HCT116 (cell line): ENCODE results near the gene SLC12A3. TPM values are rescaled to one million over a fixed set of nuclear protein-coding genes. Genes with fewer than 3 reads are reported as not detected.

Experiments
- ATAC-seq: fragments of 200-7000 bp; cut with Tn5 transposase; 2 replicates; pipeline ENCODE4 v1.9.1; 2020; ENCODE audit warnings: mild to moderate bottlenecking, moderate library complexity
- BruUV-seq: library from RNA; stranded (reverse); fragments of 400-500 nt; replicated peaks from 2 replicates; lab custom pipeline; 2021; lab: Mats Ljungman, UMichigan
- CTCF ChIA-PET: fragments of 300-600 bp; sonication (Branson Sonifier 250); formaldehyde crosslinking; loops from one replicate; lab custom pipeline; 2021; ENCODE audit warnings: antibody characterized with exemption; lab: Charles Lee
- POLR2A ChIA-PET: fragments of 300-600, 350-600 bp; sonication (Branson Sonifier 250); formaldehyde crosslinking; loops from one replicate; lab custom pipeline; 2021; ENCODE audit warnings: antibody characterized with exemption; lab: Charles Lee
- RAD21 ChIA-PET, 2 experiments: fragments of 300-600 bp; sonication (Branson Sonifier 250); formaldehyde crosslinking; loops; one replicate each; lab custom pipeline; 2023; ENCODE audit warnings: low total read pairs in 2 of 2; ENCODE audit not compliant: uncharacterized antibody in 2 of 2, unreplicated experiment in 2 of 2, low non-redundant PET in 1 of 2; lab: Charles Lee
- DNase-seq: peaks from one replicate; pipeline ENCODE4 v3.0.0-alpha.2; 2010; ENCODE audit warnings: low read depth, low spot score
- H2AFZ ChIP-seq: fragments of 200-600 bp; shearing (Covaris generic), sonication (generic); 2 replicates; pipeline ENCODE4 v1.6.1; 2017; ENCODE audit warnings: low read depth, mixed run types, mixed read lengths, antibody characterized with exemption, low read length; ENCODE audit not compliant: poor library complexity, severe bottlenecking
- H3K27ac ChIP-seq: 2 replicates; pipeline ENCODE4 v1.5.1; 2012; ENCODE audit warnings: low read depth, low read length
- H3K27me3 ChIP-seq: fragments of 200-600 bp; sonication (generic); 2 replicates; pipeline ENCODE4 v1.6.1; 2016; ENCODE audit warnings: mixed run types, low read length, mixed read lengths; ENCODE audit not compliant: insufficient read depth
- H3K36me3 ChIP-seq, 2 experiments: fragments of 200-500 bp in 1 of 2; fragments of 200-600 bp in 1 of 2; sonication (Bioruptor generic) in 1 of 2; sonication (generic) in 1 of 2; 2 replicates each; pipeline versions ENCODE4 v1.5.1 to v1.6.1; 2014 to 2016; ENCODE audit warnings: low read length in 2 of 2, inconsistent platforms in 1 of 2, mixed read lengths in 1 of 2, mixed run types in 1 of 2; ENCODE audit not compliant: insufficient read depth in 2 of 2, control insufficient read depth in 1 of 2
- H3K4me1 ChIP-seq, 2 experiments: fragments of 200-600 bp in 1 of 2; sonication (generic) in 1 of 2; 2 replicates each; pipeline versions ENCODE4 v1.5.1 to v1.6.1; 2012 to 2017; ENCODE audit warnings: low read length in 2 of 2, inconsistent platforms in 1 of 2, mild to moderate bottlenecking in 1 of 2, mixed read lengths in 1 of 2, mixed run types in 1 of 2, moderate library complexity in 1 of 2; ENCODE audit not compliant: insufficient read depth in 2 of 2, control insufficient read depth in 1 of 2
- H3K4me2 ChIP-seq: fragments of 200-600 bp; sonication (generic); 2 replicates; pipeline ENCODE4 v1.6.1; 2017; ENCODE audit warnings: mixed run types, low read length, mixed read lengths
- H3K4me3 ChIP-seq, 2 experiments: fragments of 200-600 bp in 1 of 2; sonication (generic) in 1 of 2; replicated peaks in 1 of 2; 2 replicates each; pipeline ENCODE4 v1.5.1; 2011 to 2016; ENCODE audit warnings: low read length in 2 of 2, control low read depth in 1 of 2, low read depth in 1 of 2, mild to moderate bottlenecking in 1 of 2, mixed read lengths in 1 of 2, mixed run types in 1 of 2
- H3K79me2 ChIP-seq: fragments of 200-600 bp; sonication (generic); 2 replicates; pipeline ENCODE4 v1.6.1; 2017; ENCODE audit warnings: mild to moderate bottlenecking, mixed run types, low read length, moderate library complexity, mixed read lengths; ENCODE audit not compliant: insufficient read depth
- H3K9ac ChIP-seq: fragments of 200-600 bp; sonication (generic); 2 replicates; pipeline ENCODE4 v1.6.1; 2016; ENCODE audit warnings: low read length, mixed read lengths
- H3K9me2 ChIP-seq: fragments of 200-600 bp; sonication (generic), shearing (Covaris generic); 2 replicates; pipeline ENCODE4 v1.6.1; 2017; ENCODE audit warnings: mixed run types, mild to moderate bottlenecking, moderate library complexity; ENCODE audit not compliant: insufficient read depth
- H3K9me3 ChIP-seq, 2 experiments: fragments of 200-500 bp in 1 of 2; fragments of 200-600 bp in 1 of 2; sonication (Bioruptor generic) in 1 of 2; sonication (generic) in 1 of 2; 2 replicates each; pipeline ENCODE4 v1.6.1; 2014 to 2017; ENCODE audit warnings: low read length in 2 of 2, mixed read lengths in 2 of 2, inconsistent platforms in 1 of 2, low read depth in 1 of 2, mild to moderate bottlenecking in 1 of 2, mixed run types in 1 of 2, moderate library complexity in 1 of 2; ENCODE audit not compliant: control insufficient read depth in 1 of 2, insufficient read depth in 1 of 2
- H4K20me1 ChIP-seq: fragments of 200-600 bp; sonication (generic), shearing (Covaris generic); 2 replicates; pipeline ENCODE4 v1.6.1; 2017; ENCODE audit warnings: mixed run types, mild to moderate bottlenecking, moderate library complexity; ENCODE audit not compliant: insufficient read depth
- ATF3 ChIP-seq: IDR thresholded peaks from 2 replicates; pipeline ENCODE4 v1.6.1; 2012
- CBX3 ChIP-seq: IDR thresholded peaks from 2 replicates; pipeline ENCODE4 v1.6.1; 2012; ENCODE audit warnings: low read depth
- CTCF ChIP-seq, 3 experiments: fragments of 200-600 bp in 1 of 3; sonication (generic) in 1 of 3; IDR thresholded peaks in 2 of 3; conservative IDR thresholded peaks in 1 of 3; 2 replicates each; pipeline ENCODE4 v1.5.1; 2012 to 2017; ENCODE audit warnings: low read depth in 2 of 3, low read length in 2 of 3, antibody characterized with exemption in 1 of 3, borderline replicate concordance in 1 of 3, control low read depth in 1 of 3, mild to moderate bottlenecking in 1 of 3, mixed read lengths in 1 of 3, mixed run types in 1 of 3, moderate library complexity in 1 of 3; ENCODE audit not compliant: insufficient read depth in 1 of 3
- EGR1 ChIP-seq: IDR thresholded peaks from 2 replicates; pipeline ENCODE4 v1.6.1; 2012; ENCODE audit warnings: low read depth
- EZH2 ChIP-seq: fragments of 200-600 bp; sonication (generic); IDR thresholded peaks from 2 replicates; pipeline ENCODE4 v1.6.1; 2017; ENCODE audit warnings: antibody characterized with exemption, mixed run types
- EZH2phosphoT487 ChIP-seq: fragments of 200-600 bp; IDR thresholded peaks from 2 replicates; pipeline ENCODE4 v1.6.1; 2018; ENCODE audit warnings: antibody characterized with exemption, borderline replicate concordance
- FOSL1 ChIP-seq: IDR thresholded peaks from 2 replicates; pipeline ENCODE4 v1.6.1; 2012; ENCODE audit warnings: low read depth
- JUND ChIP-seq: IDR thresholded peaks from 2 replicates; pipeline ENCODE4 v1.6.1; 2012
- MAX ChIP-seq: IDR thresholded peaks from 2 replicates; pipeline ENCODE4 v1.6.1; 2012
- POLR2A ChIP-seq: IDR thresholded peaks from 2 replicates; pipeline ENCODE4 v1.7.0; 2011; ENCODE audit warnings: borderline replicate concordance; ENCODE audit not compliant: insufficient read depth, insufficient read length; ENCODE audit errors: extremely low read depth
- SIN3A ChIP-seq: IDR thresholded peaks from 2 replicates; pipeline ENCODE4 v1.6.1; 2012; ENCODE audit warnings: low read depth
- SP1 ChIP-seq: IDR thresholded peaks from 2 replicates; pipeline ENCODE4 v1.6.1; 2012; ENCODE audit warnings: low read depth
- SRF ChIP-seq: IDR thresholded peaks from 2 replicates; pipeline ENCODE4 v1.6.1; 2012; ENCODE audit warnings: low read depth
- TCF7L2 ChIP-seq: IDR thresholded peaks from 2 replicates; pipeline ENCODE4 v1.7.0; 2011; ENCODE audit warnings: borderline replicate concordance, inconsistent platforms; ENCODE audit not compliant: insufficient read depth, insufficient read length; ENCODE audit errors: extremely low read depth
- YY1 ChIP-seq: IDR thresholded peaks from 2 replicates; pipeline ENCODE4 v1.6.1; 2011; ENCODE audit warnings: low read length, low read depth, moderate library complexity, mild to moderate bottlenecking; ENCODE audit not compliant: insufficient replicate concordance; ENCODE audit errors: extremely low read depth
- ZBTB33 ChIP-seq: IDR thresholded peaks from 2 replicates; pipeline ENCODE4 v1.6.1; 2011; ENCODE audit warnings: mild to moderate bottlenecking, low read length, moderate library complexity; ENCODE audit not compliant: insufficient replicate concordance; ENCODE audit errors: extremely low read depth
- ZFX ChIP-seq: fragments of 450-650 bp; IDR thresholded peaks from 2 replicates; pipeline ENCODE4 v1.6.1; 2017
- ZNF274 ChIP-seq: fragments of 200-500 bp; sonication (Bioruptor generic); IDR thresholded peaks from 2 replicates; pipeline ENCODE4 v1.6.1; 2014; ENCODE audit warnings: mild to moderate bottlenecking, low read depth, low read length, inconsistent platforms
- intact Hi-C: fragments of 100-400 bp; cut with micrococcal nuclease; formaldehyde crosslinking; loops from 2 replicates; pipeline ENCODE4 v1.10.0; 2022
- total RNA-seq: library from RNA; stranded (reverse); gene quantifications from one replicate; pipeline ENCODE4 v1.2.1, GENCODE V29; 2021; ENCODE audit not compliant: unreplicated experiment

The SLC12A3 gene
- total RNA-seq, 1 experiment from 2014 or later, result not detected

DNA sequence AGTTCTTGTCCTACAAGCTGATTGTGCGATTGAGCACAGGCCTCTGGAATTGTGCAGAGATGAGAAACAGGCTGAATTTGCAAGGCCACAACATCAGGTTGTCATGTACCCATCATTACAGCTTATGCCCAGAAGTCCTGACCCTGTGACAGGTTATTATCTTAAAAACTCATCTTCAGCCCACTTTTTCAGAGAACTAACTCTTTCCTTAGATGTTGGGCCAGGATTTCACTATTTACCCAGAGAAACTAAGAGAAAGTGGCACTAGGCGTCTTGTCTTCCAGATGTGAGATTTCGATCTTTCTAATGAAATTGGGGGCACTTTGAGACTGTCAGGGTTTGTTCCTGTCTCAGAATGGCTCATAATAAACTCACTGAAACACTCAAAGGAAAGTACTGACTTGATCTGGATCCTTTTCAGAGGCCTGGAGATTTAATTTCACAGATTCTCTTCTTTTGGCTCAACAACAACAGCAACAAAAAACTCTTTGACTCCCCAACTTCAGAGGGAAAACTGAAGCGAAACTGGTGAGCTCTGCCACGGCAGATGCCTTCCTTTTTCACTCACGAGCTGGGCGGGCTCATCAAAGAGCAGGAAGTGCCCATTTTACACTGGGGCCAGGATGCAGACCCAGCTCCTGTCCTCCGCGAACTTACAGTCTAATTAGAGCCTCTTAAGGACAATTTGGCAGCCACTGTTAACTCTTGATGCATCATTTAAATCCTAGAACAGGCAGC is 17.7 kb upstream of the SLC12A3 start:
- Histone ChIP-seq H3K36me3 (peaks cover 12 to 20% of the 10 kb centered on the region in 2 experiments; a peak in 3 of 4 replicates), H2AFZ (no peak overlapping the region), H3K4me2 (no peak overlapping the region), H4K20me1 (no peaks in the 10 kb centered on the region), H3K79me2 (no peaks in the 10 kb centered on the region), H3K27ac (no peak overlapping the region), H3K9me3 (no peaks in the 10 kb centered on the region), H3K4me3 (no peak overlapping the region), H3K27me3 (no peaks in the 10 kb centered on the region), H3K4me1 (peaks cover 22 to 41% of the 10 kb centered on the region in 2 experiments), H3K9ac (no peak overlapping the region), H3K9me2 (no peaks in the 10 kb centered on the region)
- DNase-seq (no peak), ATAC-seq (no peak)
- ChIA-PET CTCF (no interaction called here), RAD21 (no interaction called here), POLR2A (no interaction called here)
- TF ChIP-seq ZFX, result no peak
- TF ChIP-seq JUND, result no peak
- no peak for TF ChIP-seq ZNF274
- no peak for TF ChIP-seq ATF3
- TF ChIP-seq SIN3A, result no peak
- TF ChIP-seq CTCF (IDR thresholded peaks at IDR 0.05 in 2 of 3, conservative IDR thresholded peaks at IDR 0.05 in 1 of 3; ENCODE audit: borderline replicate concordance in 1 of 3, insufficient read depth in 1 of 3, low read depth in 2 of 3, low read length in 2 of 3), result no peak
- TF ChIP-seq TCF7L2, result no peak
- TF ChIP-seq SP1, result no peak
- no peak for TF ChIP-seq POLR2A
- no peak for TF ChIP-seq SRF
- TF ChIP-seq CBX3, result no peak
- no peak for TF ChIP-seq ZBTB33
- TF ChIP-seq FOSL1, result no peak
- no peak for TF ChIP-seq EZH2phosphoT487
- no peak for TF ChIP-seq YY1
- no peak for TF ChIP-seq EGR1
- TF ChIP-seq MAX, result no peak
- TF ChIP-seq EZH2, result no peak
- no TSS peak for BruUV-seq
- intact Hi-C loops, result no loop called here
